HepG2 (cell line): ENCODE results near the gene SMAD7. TPM values are rescaled to one million over a fixed set of nuclear protein-coding genes. Genes with fewer than 3 reads are reported as not detected.

Experiments used
- AGO1 ChIP-seq: fragments of 200-400 bp; formaldehyde crosslinking; IDR thresholded peaks from 2 replicates; pipeline ENCODE4 v1.6.1; 2017; ENCODE audit warnings: mild to moderate bottlenecking, low read depth, low read length, moderate library complexity; ENCODE audit not compliant: poor library complexity, severe bottlenecking
- AGO2 ChIP-seq: fragments of 200-400 bp; formaldehyde crosslinking; optimal IDR thresholded peaks from 2 replicates; pipeline ENCODE3; 2017; ENCODE audit warnings: mild to moderate bottlenecking, low read depth, low read length, moderate library complexity
- BCL6 ChIP-seq: IDR thresholded peaks from 2 replicates; pipeline ENCODE4 v1.6.1; 2016; ENCODE audit warnings: missing genetic modification reagents, missing compliant biosample characterization
- CENPX ChIP-seq: sonication (generic); formaldehyde crosslinking; IDR thresholded peaks from 2 replicates; pipeline ENCODE4 v1.9.0; 2021; ENCODE audit warnings: mild to moderate bottlenecking, missing genetic modification reagents, moderate library complexity
- HNRNPK ChIP-seq: fragments of 200-400 bp; formaldehyde crosslinking; IDR thresholded peaks from 2 replicates; pipeline ENCODE4 v1.6.1; 2018; ENCODE audit warnings: low read length, low read depth, moderate library complexity, mild to moderate bottlenecking; ENCODE audit not compliant: poor library complexity, severe bottlenecking
- IRF9 ChIP-seq: sonication (generic); formaldehyde crosslinking; IDR thresholded peaks from 2 replicates; pipeline ENCODE4 v1.8.0; 2022; ENCODE audit warnings: missing genetic modification reagents, mild to moderate bottlenecking, borderline replicate concordance
- MAZ ChIP-seq, 2 experiments: sonication (generic) in 1 of 2; formaldehyde crosslinking in 1 of 2; IDR thresholded peaks; 2 replicates each; pipeline versions ENCODE4 v1.5.0 to v1.6.1; 2012 to 2020; ENCODE audit warnings: low read depth in 2 of 2, mild to moderate bottlenecking in 2 of 2, borderline replicate concordance in 1 of 2, improper control_type of control experiment in 1 of 2, low read length in 1 of 2, missing genetic modification reagents in 1 of 2, moderate library complexity in 1 of 2
- PHF5A ChIP-seq: IDR thresholded peaks from one replicate; pipeline ENCODE4 v1.6.1; 2018; ENCODE audit warnings: low read depth, missing genetic modification reagents; ENCODE audit not compliant: unreplicated experiment
- POLR2A ChIP-seq, 2 experiments: IDR thresholded peaks; 2 replicates each; pipeline ENCODE4 v1.6.1; 2011; ENCODE audit warnings: low read depth in 2 of 2, low read length in 2 of 2, mild to moderate bottlenecking in 1 of 2, moderate library complexity in 1 of 2; ENCODE audit not compliant: insufficient read depth in 1 of 2
- POLR2AphosphoS5 ChIP-seq: IDR thresholded peaks from 2 replicates; pipeline ENCODE4 v1.6.1; 2012; ENCODE audit warnings: low read depth, low read length
- RNF2 ChIP-seq: fragments of 450-650 bp; conservative IDR thresholded peaks from 2 replicates; pipeline ENCODE4 v1.6.1; 2016; ENCODE audit warnings: low read depth
- SAP130 ChIP-seq: IDR thresholded peaks from 2 replicates; pipeline ENCODE4 v1.6.1; 2016; ENCODE audit warnings: low read depth
- SIN3A ChIP-seq: IDR thresholded peaks from 2 replicates; pipeline ENCODE4 v1.6.1; 2011; ENCODE audit warnings: low read depth, mild to moderate bottlenecking, control low read depth, low read length, borderline replicate concordance
- SP4 ChIP-seq: sonication (generic); formaldehyde crosslinking; IDR thresholded peaks from 2 replicates; pipeline ENCODE4 v1.8.1; 2023; ENCODE audit warnings: mild to moderate bottlenecking, missing genetic modification reagents
- TAF15 ChIP-seq: fragments of 200-400 bp; formaldehyde crosslinking; IDR thresholded peaks from one replicate; pipeline ENCODE4 v1.6.1; 2018; ENCODE audit warnings: mild to moderate bottlenecking, low read depth, low read length; ENCODE audit not compliant: poor library complexity, severe bottlenecking
- ZFX ChIP-seq: sonication (generic); formaldehyde crosslinking; IDR thresholded peaks from 2 replicates; pipeline ENCODE4 v1.4.0; 2020; ENCODE audit warnings: mild to moderate bottlenecking, low read depth, missing genetic modification reagents, moderate library complexity
- ZNF432 ChIP-seq: sonication (generic); formaldehyde crosslinking; IDR thresholded peaks from 2 replicates; pipeline ENCODE4 v1.5.0; 2020; ENCODE audit warnings: missing genetic modification reagents, mild to moderate bottlenecking, borderline replicate concordance
- ZNF841 ChIP-seq: sonication (generic); formaldehyde crosslinking; IDR thresholded peaks from 2 replicates; pipeline ENCODE4 v1.8.1; 2023; ENCODE audit warnings: missing genetic modification reagents, borderline replicate concordance
- ZSCAN29 ChIP-seq: sonication (generic); formaldehyde crosslinking; conservative IDR thresholded peaks from 2 replicates; pipeline ENCODE4 v1.4.0; 2020; ENCODE audit warnings: mild to moderate bottlenecking, missing genetic modification reagents
- polyA plus RNA-seq, 8 experiments: library from polyadenylated mRNA; depleted of rRNA in 3 of 8; stranded (reverse) in 7 of 8; unstranded in 1 of 8; fragments of >200 nt; fragmentation: Illumina TruSeq in 4 of 8; extraction: Trizol in 4 of 8; gene quantifications; 2 replicates each; pipeline versions ENCODE4 v1.2.1 to v1.2.3, GENCODE V29; 2011 to 2016; ENCODE audit warnings: low read depth in 4 of 8, missing spikeins in 1 of 8, mixed read lengths in 1 of 8; ENCODE audit not compliant: insufficient read depth in 1 of 8
- total RNA-seq, 5 experiments: library from RNA; depleted of rRNA; stranded (reverse); fragments of >200 nt; fragmentation: Illumina TruSeq; extraction: Trizol; gene quantifications; 2 replicates each; pipeline ENCODE4 v1.2.3, GENCODE V29; 2016; ENCODE audit warnings: low read depth in 1 of 5
- TF ChIP-seq, protein P1 (sequence below): sonication (generic); formaldehyde crosslinking; IDR thresholded peaks from 2 replicates; pipeline ENCODE4 v1.4.0; 2020; ENCODE audit warnings: missing genetic modification reagents
- TF ChIP-seq, protein P2 (sequence below): sonication (generic); formaldehyde crosslinking; IDR thresholded peaks from 2 replicates; pipeline ENCODE4 v1.9.0; 2022; ENCODE audit warnings: missing genetic modification reagents, mild to moderate bottlenecking, borderline replicate concordance
- TF ChIP-seq, protein P3 (sequence below): IDR thresholded peaks from 2 replicates; pipeline ENCODE4 v1.6.1; 2016

The SMAD7 gene
- total and polyA plus RNA-seq, 2 of the 13 experiments (the other 11 are each of a cell fraction or from before 2014, with no cell fraction given) = 17.4 to 24.7 TPM

DNA sequence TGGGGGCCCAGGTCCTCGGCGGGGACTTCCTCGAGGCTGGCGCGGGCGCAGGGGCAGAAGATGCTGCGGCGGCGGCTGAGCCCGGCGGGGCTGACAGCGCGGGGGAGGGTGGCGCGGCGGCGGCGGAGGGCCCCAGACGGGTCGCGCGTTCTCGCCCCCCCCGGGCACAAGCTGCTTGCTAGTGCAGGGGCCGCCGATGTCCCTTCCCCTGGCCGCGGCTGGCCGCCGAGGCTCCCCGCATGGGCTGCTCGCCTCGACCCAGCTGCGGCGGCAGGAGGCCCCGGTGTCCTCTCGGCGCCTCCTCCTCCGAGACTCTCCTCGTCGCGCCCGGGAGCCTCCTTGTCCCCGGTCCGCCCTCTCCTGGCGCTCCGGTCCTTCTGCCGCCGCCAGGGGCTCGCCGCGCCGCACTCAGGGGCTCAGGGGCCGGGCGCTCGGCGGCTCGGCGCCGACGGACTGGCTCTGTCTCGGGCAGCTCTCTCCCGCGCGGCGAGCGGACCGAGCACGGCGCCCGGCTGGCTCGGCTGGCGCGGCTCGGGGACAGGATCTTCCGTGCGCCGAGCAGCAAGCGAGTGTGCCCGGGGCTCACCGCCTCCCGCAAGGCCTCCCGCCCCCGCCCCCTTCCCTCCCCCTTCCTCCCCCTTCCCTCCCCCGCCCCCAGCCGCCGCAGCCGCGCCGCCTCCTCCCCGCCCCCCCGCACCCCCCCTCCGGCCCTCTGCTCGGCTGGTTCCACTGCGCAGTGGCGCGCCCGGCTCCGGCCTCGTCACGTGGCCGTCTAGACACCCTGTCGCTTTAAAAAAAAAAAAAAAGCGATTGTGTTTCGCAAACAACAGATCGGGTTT is 902 bp upstream of the SMAD7 start (continued):
- TF ChIP-seq PHF5A (CRISPR knock-in tag) = no peak
- 0 out of 2 replicates have a peak, but pooled peaks have one; percentile 36 for TF ChIP-seq ZNF841
- TF ChIP-seq SAP130 (CRISPR knock-in tag) = peak; percentile 45
- TF ChIP-seq AGO1 = peak; percentile 41
- TF ChIP-seq AGO2 = peak; percentile 47
- TF ChIP-seq, protein P1, sequence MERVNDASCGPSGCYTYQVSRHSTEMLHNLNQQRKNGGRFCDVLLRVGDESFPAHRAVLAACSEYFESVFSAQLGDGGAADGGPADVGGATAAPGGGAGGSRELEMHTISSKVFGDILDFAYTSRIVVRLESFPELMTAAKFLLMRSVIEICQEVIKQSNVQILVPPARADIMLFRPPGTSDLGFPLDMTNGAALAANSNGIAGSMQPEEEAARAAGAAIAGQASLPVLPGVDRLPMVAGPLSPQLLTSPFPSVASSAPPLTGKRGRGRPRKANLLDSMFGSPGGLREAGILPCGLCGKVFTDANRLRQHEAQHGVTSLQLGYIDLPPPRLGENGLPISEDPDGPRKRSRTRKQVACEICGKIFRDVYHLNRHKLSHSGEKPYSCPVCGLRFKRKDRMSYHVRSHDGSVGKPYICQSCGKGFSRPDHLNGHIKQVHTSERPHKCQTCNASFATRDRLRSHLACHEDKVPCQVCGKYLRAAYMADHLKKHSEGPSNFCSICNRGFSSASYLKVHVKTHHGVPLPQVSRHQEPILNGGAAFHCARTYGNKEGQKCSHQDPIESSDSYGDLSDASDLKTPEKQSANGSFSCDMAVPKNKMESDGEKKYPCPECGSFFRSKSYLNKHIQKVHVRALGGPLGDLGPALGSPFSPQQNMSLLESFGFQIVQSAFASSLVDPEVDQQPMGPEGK (CRISPR knock-in tag) = peak; percentile 74; the same call in 1 of the 2 replicates
- peak; percentile 7; the same call in 1 of the 2 replicates for TF ChIP-seq SIN3A
- TF ChIP-seq, protein P2, sequence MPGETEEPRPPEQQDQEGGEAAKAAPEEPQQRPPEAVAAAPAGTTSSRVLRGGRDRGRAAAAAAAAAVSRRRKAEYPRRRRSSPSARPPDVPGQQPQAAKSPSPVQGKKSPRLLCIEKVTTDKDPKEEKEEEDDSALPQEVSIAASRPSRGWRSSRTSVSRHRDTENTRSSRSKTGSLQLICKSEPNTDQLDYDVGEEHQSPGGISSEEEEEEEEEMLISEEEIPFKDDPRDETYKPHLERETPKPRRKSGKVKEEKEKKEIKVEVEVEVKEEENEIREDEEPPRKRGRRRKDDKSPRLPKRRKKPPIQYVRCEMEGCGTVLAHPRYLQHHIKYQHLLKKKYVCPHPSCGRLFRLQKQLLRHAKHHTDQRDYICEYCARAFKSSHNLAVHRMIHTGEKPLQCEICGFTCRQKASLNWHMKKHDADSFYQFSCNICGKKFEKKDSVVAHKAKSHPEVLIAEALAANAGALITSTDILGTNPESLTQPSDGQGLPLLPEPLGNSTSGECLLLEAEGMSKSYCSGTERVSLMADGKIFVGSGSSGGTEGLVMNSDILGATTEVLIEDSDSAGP = peak; percentile 89; the same call in 1 of the 2 replicates
- peak; percentile 43; the same call in 1 of the 2 replicates for TF ChIP-seq POLR2AphosphoS5
- no peak for TF ChIP-seq CENPX (CRISPR knock-in tag)
- peak; percentile 99 for TF ChIP-seq HNRNPK
- TF ChIP-seq ZNF432 = no peak
- no peak for TF ChIP-seq ZSCAN29 (CRISPR knock-in tag)
- peak in 1 of 2 experiments; percentile 27; a peak in 1 of 4 replicates for TF ChIP-seq POLR2A (IDR thresholded peaks at IDR 0.05; ENCODE audit: insufficient read depth in 1 of 2, low read depth in 2 of 2, low read length in 2 of 2)
- TF ChIP-seq MAZ (IDR thresholded peaks at IDR 0.05; ENCODE audit: borderline replicate concordance, low read depth, low read length) = no peak; the same call in 1 of the 2 replicates
- peak; percentile 43 for TF ChIP-seq MAZ (CRISPR knock-in tag; IDR thresholded peaks at IDR 0.05; ENCODE audit: low read depth)
- no peak for TF ChIP-seq RNF2
- TF ChIP-seq BCL6 (CRISPR knock-in tag) = peak; percentile 33; the same call in 1 of the 2 replicates
- TF ChIP-seq TAF15 = peak; percentile 41
- TF ChIP-seq SP4 (CRISPR knock-in tag) = 0 out of 2 replicates have a peak, but pooled peaks have one; percentile 48
- peak; percentile 37; the same call in 1 of the 2 replicates for TF ChIP-seq IRF9 (CRISPR knock-in tag)
- TF ChIP-seq, protein P3, sequence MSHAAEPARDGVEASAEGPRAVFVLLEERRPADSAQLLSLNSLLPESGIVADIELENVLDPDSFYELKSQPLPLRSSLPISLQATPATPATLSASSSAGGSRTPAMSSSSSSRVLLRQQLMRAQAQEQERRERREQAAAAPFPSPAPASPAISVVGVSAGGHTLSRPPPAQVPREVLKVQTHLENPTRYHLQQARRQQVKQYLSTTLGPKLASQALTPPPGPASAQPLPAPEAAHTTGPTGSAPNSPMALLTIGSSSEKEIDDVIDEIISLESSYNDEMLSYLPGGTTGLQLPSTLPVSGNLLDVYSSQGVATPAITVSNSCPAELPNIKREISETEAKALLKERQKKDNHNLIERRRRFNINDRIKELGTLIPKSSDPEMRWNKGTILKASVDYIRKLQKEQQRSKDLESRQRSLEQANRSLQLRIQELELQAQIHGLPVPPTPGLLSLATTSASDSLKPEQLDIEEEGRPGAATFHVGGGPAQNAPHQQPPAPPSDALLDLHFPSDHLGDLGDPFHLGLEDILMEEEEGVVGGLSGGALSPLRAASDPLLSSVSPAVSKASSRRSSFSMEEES (CRISPR knock-in tag) = 0 out of 2 replicates have a peak, but pooled peaks have one; percentile 15
- TF ChIP-seq ZFX (CRISPR knock-in tag) = peak; percentile 24; the same call in 1 of the 2 replicates
